Measurements from ENCODE around the gene FES.

- TF ChIP-seq HDGF (IDR thresholded peaks at IDR 0.05; ENCODE audit: borderline replicate concordance) (no peak), TARDBP (IDR thresholded peaks at IDR 0.05) (no peak), FOXM1 (IDR thresholded peaks at IDR 0.05; ENCODE audit: borderline replicate concordance) (no peak), ELF4 (IDR thresholded peaks at IDR 0.05) (no peak), SP1 (IDR thresholded peaks at IDR 0.05) (no peak), FOXK2 (IDR thresholded peaks at IDR 0.05) (no peak)
These were observed 60.8 kb downstream of the FES start for GRCh38 chr15:90945091-90945490.

Data from HEK293T (cell line).